GM18519 (cell line): ENCODE data around the gene CYP24A1.

Experiments used
- ATAC-seq: cut with Tn5 transposase; IDR thresholded peaks from one replicate; pipeline ENCODE4 v1.9.1; 2021; ENCODE audit warnings: mild to moderate bottlenecking, moderate library complexity; ENCODE audit not compliant: unreplicated experiment, low FRiP score

Gene CYP24A1

DNA sequence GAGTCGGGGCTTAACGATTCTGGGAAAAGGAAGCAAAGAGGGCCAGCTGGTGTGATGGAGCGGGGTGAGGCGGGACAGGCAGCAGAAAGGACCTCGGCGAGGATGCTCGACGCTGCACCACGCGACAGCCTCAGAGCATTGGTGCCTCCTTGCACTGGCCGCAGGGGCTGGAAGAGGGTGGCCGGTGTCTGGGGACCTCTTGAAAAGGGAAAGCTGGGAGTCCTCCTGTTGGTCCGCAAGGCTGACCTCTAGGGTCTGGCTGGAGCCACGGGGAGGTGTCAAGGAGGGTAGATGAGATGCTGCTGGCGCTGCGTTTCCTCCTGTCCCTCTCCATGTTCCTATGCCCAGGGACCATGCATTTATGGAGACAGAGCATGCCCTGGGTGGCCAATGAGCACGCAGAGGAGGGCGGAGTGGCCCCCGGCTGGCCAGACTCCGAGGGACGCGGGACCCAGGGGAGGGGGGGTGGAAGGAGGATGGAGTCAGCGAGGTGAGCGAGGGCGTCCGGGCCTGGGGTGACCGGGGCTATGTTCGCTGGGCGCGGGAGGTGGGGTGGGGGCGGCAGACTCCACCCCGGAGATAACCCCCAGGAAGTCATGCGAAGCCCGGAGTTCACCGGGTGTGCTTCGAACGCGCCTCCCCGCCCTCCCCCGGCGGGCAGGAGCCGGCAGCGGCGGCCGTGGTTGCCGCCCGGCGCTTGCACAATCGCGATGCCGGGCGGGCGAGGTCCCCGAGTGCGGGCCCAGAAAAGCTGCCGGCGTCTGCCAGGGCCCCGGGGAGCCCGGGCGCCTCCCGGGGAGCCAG is at the start of gene CYP24A1:
TSS of gene CYP24A1 (minus strand) at position 334 of the 804 bp plus-strand sequence. CDS start 407 bp downstream, outside the sequence.
- ATAC-seq: no peak

DNA sequence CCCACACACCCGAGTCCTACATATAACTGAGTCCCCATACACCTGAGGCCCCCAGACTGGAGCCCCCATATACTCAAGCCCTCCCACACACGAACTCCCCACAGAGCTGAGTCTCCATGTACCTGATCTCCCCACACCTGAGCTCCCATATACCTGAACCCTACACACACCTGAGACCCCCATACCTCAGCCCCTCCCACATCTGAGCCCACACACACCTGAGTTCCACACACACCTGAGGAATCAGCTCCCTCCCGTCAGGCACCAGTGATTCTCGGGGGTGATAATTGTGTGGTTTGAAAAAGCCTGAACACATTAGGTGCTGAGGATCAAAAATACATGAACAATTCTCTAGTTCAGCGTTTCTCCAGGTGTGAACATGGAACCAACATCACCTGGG is 49.5 kb upstream of the CYP24A1 start:
- ATAC-seq: no peak

DNA sequence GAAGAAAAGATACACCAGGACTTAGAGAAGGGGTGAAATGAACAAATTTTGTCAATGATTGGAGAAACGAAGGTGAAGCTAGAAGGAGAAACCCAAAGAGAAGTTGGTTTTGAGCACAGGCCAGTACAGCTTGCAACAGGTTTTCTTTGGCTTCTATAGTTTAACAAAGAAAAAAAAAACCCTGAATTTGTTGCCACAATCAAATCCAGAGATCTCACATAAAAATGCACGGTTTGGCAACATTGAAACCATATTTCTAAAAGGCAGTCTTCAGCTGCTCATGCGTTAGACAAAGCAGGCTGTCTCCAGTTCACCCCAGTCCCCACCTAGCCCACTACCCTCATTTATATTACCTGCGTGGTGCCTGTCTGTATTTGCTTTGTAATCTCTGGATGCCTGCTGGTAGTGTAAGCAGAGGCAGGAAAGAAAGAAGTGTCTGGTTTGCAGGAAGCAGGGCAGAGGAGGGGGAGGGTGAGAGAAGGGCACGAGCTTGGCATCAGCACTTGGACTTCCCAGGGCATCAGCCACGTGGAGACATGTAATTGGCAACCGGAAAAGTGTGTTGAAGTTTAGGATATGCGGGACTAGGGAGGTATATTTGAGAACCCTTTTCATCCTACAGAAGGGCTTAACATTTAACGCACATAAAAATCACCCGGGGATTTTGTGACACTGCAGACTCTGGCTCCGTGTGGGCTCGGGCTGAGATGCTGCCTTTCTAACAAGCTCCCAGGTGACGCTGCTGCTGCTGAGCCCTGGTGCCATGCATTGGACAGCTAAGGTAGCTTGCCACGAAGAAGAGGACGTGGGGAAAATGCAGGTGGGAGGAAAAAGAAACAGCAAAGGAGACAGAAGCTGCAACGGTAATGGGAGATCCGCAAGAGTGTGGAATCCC is 48.5 kb upstream of the CYP24A1 start:
- no peak for ATAC-seq

DNA sequence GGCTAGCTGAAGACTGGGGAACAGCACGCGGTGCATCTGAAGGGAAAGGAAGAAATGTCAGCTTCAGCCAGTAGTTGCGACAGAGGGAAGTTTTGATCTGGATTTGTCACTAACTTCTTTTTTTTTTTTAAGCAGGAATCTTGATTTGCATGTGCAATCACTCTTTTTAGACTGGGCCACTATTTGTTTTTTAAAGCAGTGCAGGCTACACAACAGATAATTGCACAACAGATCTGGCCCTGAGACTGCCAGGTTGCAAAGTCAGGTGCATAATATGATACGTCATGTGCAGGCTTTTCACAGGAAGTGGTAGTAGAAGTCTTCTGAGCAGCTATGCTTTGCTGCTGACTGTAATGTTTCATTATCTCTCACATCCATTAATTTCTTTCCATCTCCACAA is 47.6 kb upstream of the CYP24A1 start:
- no peak for ATAC-seq

DNA sequence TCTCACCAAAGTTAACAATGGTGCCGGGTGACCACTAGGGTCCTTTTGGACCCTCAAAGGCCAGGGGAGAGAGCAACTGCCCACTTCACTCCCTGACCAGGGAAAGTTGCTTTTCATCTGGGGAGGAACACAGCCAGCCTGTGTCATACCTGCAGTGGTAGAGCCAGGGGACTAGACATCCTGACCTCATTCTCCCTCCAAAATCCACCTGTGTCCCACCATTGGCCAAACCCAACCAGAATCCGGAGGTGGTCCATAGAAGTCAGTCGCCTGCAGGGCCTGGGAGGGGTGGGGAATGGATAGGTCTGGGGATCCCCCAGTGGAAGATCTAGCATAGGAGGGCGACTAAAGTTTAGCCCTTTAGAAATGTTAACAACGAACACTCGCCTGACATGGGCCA is 46.9 kb upstream of the CYP24A1 start:
- ATAC-seq: no peak

DNA sequence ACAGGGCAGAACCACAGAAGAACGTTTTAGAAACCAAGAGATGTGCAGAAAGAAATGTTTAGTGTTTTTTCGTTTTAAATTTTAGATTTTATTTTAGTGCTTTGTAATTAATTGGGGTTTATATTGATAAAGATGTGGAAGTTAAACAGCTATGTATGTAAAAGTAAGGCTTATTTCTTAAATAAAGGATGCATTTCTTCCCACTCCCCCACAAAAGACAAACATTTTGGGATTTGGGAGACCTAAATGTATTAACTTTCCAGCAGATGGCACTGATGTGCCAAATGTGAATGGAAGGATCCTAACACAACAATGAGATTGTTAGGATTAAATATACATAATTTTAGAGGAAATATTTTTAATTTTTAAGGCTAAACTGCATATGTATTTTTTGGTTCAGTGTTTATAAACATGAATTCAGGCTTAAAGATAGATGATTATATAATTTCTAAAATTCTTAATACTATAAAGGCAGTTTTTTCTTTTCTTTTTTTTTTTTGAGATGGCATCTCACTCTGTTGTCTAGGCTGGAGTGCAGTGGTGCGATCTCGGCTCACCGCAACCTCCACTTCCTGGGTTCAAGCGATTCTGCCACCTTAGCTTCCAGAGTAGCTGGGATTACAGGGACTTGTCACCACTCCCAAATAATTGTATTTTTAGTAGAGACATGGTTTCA is 46.1 kb upstream of the CYP24A1 start:
- ATAC-seq: no peak

DNA sequence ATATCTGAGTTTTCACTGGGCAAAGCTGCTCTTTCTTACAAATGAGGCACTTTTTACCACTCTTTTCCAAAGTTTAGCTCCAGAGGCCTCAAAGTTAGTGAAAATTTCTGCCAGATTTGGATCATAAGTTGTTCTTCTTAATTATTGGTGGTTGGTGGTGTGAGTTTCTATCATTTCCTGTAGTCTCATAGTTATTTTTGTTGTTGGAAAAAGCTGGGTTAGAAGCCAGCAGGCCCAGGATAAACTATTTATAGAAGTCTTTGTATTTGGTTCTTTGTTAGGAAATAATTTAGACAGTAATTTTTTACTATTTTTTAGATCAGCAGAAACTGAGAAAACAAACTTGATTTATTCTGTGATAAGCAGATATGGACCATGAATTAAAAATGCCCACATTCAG is 44.7 kb upstream of the CYP24A1 start:
- ATAC-seq: no peak

DNA sequence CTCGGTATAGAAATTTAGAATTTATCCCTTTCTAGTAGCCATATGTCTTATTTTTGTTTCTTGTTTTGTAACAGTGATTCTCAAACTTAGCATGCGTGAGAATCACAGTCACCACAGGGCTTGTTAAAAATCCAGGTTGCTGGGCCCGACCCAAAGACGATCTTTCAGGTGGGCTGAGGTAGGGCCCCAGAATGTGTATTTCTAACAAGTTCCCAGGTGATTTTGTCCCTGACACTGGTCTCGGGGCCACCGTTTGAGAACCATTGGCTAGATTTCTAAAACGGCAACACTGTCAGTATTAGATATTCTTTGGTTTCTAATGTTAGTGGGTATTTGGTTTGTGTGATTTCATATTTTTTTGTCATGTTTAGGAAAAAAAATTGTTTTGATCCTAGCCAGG is 44.0 kb upstream of the CYP24A1 start:
- ATAC-seq: no peak

DNA sequence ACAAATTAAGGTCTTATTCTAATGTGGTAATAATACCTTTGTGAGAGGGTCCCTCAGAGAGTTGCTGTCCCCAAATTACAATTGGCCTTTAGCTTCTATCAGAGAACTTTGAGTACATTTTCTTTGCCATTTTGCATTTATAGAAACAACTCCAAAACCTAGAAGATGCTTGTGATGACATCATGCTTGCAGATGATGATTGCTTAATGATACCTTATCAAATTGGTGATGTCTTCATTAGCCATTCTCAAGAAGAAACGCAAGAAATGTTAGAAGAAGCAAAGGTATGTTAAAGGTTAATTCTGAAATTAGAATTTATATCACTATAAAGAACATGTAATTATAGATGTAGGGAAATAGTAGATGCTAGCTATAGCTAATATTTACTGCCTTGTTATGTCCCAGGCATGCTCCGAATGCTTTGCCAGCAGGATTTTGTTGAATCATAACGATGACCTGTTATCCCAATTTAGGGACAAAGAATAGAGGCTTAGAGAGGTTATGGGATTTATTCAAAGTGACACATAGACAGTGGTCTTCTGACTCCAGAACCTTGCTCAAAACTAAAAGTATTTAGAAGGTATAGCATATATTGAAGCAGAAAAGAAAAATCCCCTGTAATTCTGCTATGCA is 41.5 kb upstream of the CYP24A1 start:
- no peak for ATAC-seq

DNA sequence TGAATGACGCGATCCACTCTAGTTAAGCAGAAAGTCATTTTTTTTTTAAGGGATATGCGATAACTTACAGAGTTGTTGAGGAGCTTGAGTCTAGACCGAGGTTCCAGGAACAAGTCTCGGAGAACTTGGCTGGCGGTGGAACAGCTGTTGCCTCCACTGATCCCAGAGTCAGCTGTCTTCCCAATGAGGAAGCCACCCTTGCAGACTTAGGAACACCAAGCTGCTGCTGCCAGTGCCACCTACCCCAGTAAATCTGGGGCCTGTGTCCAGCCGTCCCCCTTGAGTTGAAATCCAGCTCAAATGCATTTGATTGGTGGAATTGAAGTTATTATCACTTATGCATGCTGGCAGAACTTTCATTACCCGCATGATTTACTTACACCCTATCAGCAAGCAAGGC is 40.8 kb upstream of the CYP24A1 start:
- no peak for ATAC-seq

DNA sequence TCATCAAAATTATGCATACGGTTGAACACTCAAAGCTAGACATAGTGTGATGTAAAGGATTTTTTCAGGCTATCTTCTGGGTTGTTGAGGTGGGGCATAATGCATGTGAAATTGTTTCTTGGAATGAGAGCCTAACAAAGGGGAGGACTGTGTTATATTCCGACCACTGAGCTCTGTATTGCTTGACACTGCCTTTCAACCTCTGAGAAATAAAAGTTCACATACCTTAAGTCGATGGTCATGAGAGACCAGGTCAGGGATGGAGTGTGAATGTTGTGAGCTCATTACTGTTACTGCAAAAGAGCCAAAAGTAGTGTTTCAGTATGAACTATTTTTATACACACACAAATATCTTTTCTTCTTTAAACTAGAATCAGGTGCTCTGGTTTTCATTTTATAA is 39.1 kb upstream of the CYP24A1 start:
- ATAC-seq: no peak

DNA sequence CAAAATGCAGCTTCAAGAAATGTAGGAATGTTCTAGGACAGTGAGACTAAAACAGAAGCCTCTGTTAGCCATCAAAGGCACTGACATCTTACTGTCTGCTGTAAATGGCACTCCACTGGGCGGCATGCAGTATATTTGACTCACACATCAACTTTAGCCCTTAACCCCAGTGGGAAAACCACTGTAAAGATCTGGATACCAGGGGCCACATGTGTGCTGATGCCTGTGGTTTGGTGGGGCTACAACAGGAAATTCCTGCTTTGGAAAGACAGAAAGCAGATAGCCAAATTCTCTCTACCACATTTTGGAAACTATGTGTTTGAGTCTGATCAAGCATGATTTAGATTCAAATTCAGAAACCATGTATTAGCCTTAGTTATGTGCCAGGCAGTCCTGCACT is 38.4 kb upstream of the CYP24A1 start:
- ATAC-seq: no peak

DNA sequence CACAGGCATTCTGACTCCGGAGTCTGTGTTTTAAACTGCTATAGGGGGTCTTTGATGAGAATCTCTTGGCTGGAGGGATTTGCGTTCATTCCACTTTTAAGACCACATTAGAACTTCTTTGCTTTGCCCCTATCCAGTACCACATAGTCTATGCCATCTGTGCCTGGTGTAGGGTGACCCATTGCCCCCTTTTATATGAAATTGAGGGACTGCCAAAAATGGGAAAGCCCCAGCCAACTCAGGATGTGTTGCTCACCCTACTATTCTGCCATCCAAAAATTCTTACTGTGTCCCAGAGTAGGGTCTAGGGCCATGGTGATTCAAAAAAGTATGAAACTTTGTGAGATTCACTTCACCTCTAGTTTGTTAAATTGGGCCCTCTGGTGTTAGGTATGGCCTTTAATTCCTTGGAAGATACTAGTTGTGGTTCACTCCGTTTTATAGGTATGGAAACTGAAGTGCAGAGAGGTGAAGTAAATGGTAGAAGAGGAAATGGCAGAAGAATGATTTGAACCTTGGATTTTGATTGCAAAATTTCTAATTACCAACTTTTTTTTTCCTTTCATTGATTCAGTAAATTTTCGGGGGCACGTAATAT is 35.5 kb upstream of the CYP24A1 start:
- no peak for ATAC-seq

DNA sequence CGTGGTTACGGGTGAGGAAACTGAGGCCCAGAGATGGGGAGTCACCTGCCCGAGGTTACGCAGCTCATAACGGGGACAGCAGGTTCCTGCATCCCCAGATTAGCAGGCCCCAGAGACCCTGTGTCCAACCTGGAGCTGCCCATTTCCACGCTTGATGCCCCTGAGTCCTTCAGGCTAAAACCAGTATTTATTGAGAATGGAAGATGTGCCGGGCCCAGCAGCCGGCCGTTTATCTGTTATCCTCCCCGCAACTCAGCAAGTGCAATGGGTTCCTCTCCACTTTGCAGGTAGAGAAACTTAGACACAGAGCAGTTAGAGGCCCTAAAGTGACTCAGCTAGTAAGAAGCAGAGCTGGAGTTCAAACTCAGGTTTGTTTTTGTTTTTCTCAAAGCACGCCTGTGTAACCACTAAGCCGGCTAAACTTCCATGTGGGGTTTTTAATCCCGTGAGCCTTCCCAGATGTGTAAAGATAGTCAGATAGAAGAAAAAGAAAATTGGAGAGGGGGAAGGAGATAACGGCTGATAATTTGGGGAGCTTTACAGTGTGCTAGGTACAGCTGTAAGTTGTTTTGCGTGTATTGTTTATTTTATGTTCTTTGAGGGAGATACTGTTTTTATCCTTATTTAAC is 34.9 kb upstream of the CYP24A1 start:
- ATAC-seq: no peak

DNA sequence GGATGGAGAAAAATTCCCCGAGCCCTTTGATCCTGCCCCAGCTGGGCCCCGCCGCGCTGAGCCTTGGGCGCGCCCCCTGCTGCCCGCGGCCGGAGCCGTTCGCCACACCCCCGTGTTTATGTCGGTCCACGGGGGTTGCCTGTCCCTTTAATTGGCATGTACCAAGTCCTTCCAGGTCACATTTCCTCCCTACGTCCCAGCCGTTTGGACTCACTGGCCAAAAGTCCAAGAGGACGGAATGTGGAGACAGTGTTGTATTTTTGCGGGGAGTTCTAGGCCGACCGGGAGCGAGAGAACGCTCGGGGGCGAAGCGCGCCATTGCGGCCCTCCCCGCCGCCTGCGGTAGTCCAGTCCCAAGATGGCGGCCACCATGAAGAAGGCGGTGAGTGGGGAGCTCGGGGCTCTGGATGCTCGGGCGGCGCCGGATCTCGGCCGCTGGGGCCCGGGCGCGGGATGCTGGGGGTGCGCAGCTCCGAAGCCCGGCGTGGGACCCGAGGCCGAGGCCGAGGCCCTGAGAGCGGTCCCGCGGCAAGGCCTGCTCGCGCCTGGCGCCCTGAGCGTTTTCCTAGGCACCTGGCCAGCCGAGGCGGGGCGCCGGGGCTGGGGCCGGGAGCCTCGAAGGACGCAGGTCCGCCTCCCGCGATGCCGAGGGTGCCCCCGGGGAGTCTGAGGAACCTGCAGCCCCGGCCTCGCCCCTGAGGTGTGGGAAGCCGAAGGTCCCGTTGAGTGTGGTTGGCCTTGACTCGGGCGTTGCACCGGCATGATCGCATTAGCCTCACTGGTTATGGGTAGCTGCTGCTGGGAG is 34.2 kb upstream of the CYP24A1 start, which contains the start of gene PFDN4:
TSS of gene PFDN4 (plus strand) at position 345 of the 805 bp plus-strand sequence. CDS start at position 359, 14 bp downstream.
- ATAC-seq: peak; percentile 86

DNA sequence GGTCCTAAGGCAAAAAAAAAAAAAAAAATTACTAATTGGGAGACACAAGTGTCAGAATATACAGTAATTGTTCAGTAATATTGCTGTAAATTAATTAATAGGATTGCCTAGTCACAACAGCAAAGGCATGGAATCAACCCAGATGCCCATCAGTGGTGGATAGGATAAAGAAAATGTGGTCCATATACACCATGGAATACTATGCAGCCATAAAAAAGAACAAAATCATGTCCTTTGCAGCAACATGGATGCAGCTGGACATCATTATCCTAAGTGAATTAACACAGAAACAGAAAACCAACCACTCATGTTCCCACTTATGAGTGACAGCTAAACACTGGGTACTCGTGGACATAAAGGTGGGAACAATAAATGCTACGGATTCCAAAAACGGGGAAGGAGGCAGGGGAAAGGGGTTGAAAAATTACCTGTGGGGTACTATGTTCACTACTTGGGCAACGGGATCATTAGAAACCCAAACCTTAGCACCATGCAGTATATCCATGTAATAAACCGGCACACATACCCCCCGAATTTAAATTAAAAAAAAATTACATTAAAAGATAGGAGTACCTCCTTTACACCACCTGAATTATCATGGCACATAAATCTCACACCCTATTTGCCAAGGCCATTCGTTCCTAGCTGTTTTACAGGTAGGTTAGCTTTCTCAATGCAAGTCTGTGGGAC is 33.4 kb upstream of the CYP24A1 start:
- ATAC-seq: no peak

DNA sequence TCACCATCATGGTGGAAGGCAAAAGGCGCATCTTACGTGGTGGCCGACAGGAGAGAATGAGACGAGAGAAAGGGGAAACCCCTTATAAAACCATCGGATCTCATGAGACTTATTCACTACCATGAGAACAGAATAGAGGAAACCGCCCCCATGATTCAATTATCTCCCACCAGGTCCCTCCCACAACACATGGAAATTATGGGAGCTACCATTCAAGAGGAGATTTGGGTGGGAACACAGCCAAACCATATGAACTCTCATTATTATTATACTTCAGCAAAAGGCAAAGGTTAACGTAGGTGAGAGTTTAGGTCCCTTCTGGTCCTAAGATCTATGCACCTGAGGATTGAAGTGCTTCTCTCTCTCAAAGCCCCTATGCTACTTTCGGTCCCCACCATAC is 31.7 kb upstream of the CYP24A1 start:
- ATAC-seq: no peak

DNA sequence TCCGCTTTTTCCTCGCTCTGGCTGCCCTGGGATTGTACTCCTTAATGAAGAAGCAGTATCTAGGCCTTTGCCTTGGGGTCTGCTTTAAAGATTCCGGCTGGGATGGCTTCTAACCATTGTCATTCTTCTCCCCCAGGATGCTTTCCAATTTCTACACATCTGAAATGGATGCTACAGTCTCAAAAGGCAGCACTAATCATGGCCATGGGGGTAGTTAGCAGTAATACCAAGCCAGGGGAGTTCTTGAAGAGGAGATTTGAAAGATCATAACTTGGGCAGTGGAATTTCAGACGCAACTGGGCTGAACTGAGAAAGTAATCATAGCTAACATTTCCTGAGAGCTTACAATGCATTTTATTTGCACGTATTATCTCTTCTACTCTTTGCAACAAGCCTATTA is 30.7 kb upstream of the CYP24A1 start:
- no peak for ATAC-seq
